Activated naive CD8-positive, alpha-beta T cell treated with anti-CD3 and anti-CD28 coated beads, Interleukin-2, amount 10 ng/mL, durations not matched to agents 7 days and 5 days (primary cell): ENCODE measurements around the gene PIK3IP1. TPM values are rescaled to one million over a fixed set of nuclear protein-coding genes. Genes with fewer than 3 reads are reported as not detected.

Source experiments
- ATAC-seq: fragments of 150-1000 bp; cut with Tn5 transposase; one replicate; pipeline ENCODE4 v1.10.0; 2021; ENCODE audit warnings: low read depth, moderate library complexity
- POLR2A ChIA-PET: fragments of 350-600 bp; sonication (Branson Sonifier 250); formaldehyde crosslinking; loops from one replicate; lab custom pipeline; 2021; ENCODE audit warnings: antibody characterized with exemption; lab: Charles Lee
- DNase-seq: peaks from one replicate; pipeline ENCODE4 v3.0.0; 2021
- H3K27ac Mint-ChIP-seq: one replicate; pipeline ENCODE4 v1.8.0; 2022; ENCODE audit warnings: mild to moderate bottlenecking, mixed read lengths
- H3K27me3 Mint-ChIP-seq: one replicate; pipeline ENCODE4 v1.8.0; 2022; ENCODE audit warnings: mild to moderate bottlenecking, moderate library complexity, mixed read lengths
- H3K36me3 Mint-ChIP-seq: one replicate; pipeline ENCODE4 v1.8.0; 2021; ENCODE audit warnings: mild to moderate bottlenecking, mixed read lengths
- H3K4me1 Mint-ChIP-seq: one replicate; pipeline ENCODE4 v1.8.0; 2021; ENCODE audit warnings: mixed read lengths
- H3K4me3 Mint-ChIP-seq: one replicate; pipeline ENCODE4 v1.8.0; 2022; ENCODE audit warnings: mild to moderate bottlenecking, moderate library complexity, mixed read lengths
- H3K9me3 Mint-ChIP-seq: one replicate; pipeline ENCODE4 v1.8.0; 2021; ENCODE audit warnings: mixed read lengths
- total RNA-seq, 2 experiments: library from RNA; stranded (reverse); gene quantifications; one replicate each; pipeline ENCODE4 v1.2.3, GENCODE V29; 2021

PIK3IP1 gene, protein sequence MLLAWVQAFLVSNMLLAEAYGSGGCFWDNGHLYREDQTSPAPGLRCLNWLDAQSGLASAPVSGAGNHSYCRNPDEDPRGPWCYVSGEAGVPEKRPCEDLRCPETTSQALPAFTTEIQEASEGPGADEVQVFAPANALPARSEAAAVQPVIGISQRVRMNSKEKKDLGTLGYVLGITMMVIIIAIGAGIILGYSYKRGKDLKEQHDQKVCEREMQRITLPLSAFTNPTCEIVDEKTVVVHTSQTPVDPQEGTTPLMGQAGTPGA
- 100 to 1,000 TPM; 110 to 125 TPM for total RNA-seq

DNA sequence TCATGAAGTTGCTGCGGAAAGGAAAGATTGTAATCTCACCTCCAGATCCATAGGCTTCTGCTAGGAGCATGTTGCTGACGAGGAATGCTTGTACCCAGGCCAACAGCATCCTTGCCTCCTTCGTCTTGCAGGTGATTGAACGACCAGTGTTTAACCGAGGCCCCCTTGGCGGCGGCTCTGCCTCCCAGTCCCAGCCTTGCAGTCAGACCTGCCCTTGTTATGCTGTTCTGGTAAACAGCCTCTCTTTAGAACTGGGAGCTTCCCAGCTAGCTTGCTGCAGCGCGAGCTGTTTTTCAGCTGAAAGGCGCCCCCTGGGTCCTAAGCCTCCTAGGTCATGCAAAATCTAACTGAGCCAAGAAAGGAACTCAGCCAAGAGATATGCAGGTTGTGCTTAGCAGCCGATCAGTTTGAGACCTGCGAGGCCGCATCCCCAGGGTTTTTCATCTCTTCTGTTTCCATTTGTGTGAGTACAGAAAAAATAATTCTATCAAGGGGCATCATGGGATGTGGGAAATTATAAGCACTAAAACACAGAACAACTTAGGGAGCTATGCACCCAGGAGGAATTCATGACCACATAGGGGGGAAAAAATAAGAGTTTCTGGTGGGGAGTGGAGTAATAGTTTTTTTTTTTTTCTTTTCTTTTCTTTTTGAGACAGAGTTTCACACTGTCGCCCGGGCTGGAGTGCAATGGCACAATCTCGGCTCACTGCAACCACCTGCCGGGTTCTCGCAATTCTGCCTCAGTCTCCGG is at the start of gene PIK3IP1:
PIK3IP1 (minus strand) TSS at position 253 of the 754 bp plus-strand sequence; CDS start at position 109, 144 bp downstream.
- POLR2A ChIA-PET, result interaction anchor here (0.6 to 6.4 kb wide), 14 partner anchors 12 to 1878 kb away, joined by 3 to 127 read pairs (median 6); partner anchors contain the start of genes LIMK2, MORC2, PATZ1 and TUG1
- Mint-ChIP-seq H3K36me3 (peaks cover 7% of the 10 kb centered on the region), H3K27ac (peak within 1 kb of the TSS; percentile 93), H3K4me1 (peaks cover 56% of the 10 kb centered on the region), H3K9me3 (no peaks in the 10 kb centered on the region), H3K4me3 (peak within 1 kb of the TSS; percentile 93), H3K27me3 (no peaks in the 10 kb centered on the region)
- DNase-seq (peak; percentile 78), ATAC-seq (peak; percentile 47)

DNA sequence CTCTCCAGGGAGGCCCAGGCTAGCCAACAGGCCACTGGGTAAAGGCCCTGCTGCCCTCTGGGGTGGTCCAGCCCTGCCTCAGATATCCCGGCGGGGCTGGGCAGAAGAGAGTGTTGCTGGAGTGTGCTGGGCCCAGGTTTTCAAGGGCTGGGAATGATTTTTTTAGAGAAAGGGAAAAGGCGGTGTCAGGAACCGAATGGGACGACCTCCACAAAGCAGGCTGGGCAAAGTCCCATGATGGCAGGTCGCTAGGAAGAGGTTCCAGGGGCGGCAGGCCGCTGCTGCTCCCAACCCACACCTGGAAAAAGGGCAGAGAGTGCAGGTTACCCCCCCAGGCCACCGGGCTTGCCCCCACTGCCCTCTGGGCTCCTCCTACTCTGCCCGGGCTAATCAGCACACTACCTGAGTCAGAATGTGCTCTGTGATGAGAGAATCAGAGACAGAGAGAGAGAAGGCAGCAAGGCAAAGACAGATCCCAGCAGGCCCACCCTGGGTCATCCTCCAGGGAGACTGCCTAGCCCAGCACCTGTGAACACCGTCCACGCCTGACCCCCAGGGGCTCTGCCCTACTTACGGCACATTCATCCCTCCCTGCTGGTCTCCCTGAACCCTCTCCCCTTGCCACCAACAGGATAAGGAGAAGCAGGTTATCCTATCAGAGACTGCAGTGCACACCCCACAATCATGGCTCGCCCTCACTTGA is 49.2 kb upstream of the PIK3IP1 start:
- Mint-ChIP-seq H3K27ac (no peak overlapping the region), H3K36me3 (peaks cover 23% of the 10 kb centered on the region), H3K4me1 (peaks cover 61% of the 10 kb centered on the region), H3K4me3 (peak overlapping the region; percentile 86), H3K9me3 (no peaks in the 10 kb centered on the region), H3K27me3 (no peaks in the 10 kb centered on the region)
- DNase-seq (no peak), ATAC-seq (no peak)
- POLR2A ChIA-PET, result no interaction called here

DNA sequence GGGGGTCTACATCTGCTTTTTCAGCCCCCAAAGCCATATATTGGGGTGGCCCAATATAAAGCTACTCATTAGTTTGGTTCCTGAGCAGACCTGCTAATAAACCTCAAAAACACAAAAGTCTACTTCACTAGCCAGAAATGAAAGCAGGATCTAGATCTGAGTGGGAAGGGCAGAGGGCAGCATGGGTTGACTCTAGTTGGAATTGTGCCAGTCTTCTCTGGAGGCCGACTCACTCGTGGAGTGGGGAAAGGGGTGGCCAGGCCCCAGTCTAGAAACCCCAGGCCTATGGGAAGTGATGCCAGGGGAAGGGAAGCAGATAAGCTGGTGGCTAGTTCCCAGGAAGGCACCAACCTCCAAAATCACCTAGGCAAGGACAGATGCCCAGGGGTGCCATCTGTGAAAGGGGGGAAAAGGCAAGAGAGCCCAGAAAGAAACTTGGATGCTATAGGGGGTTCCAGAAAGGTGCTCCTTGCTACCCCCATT is 48.5 kb upstream of the PIK3IP1 start:
- H3K36me3 Mint-ChIP-seq, result peaks cover 23% of the 10 kb centered on the region
- no peak for ATAC-seq
- peaks cover 61% of the 10 kb centered on the region for H3K4me1 Mint-ChIP-seq
- no peak overlapping the region for H3K27ac Mint-ChIP-seq
- no peaks in the 10 kb centered on the region for H3K9me3 Mint-ChIP-seq
- POLR2A ChIA-PET, result no interaction called here
- H3K4me3 Mint-ChIP-seq, result no peak overlapping the region
- no peak for DNase-seq
- H3K27me3 Mint-ChIP-seq, result no peaks in the 10 kb centered on the region

DNA sequence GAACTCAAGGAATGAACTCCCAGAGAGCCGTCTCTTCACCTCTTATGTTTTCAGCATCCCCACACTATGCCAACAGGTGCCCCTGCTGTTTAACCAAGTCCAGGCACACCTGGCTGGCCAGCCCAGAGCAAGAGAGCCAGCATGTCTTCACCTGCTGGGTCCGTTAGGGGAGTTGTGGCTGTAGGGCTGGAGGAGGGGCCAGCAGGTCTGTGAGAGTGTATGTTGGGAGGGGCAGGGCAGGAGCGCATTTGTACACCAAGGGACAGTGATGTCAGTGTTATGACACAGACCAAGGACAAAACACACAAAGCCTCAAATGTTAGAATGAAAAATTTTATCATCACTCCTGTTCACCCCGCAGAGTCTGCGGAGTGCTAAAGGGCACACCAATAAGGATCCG is 48.1 kb upstream of the PIK3IP1 start:
- Mint-ChIP-seq H3K4me3 (no peak overlapping the region), H3K27me3 (no peaks in the 10 kb centered on the region), H3K27ac (no peak overlapping the region), H3K9me3 (no peaks in the 10 kb centered on the region), H3K36me3 (peaks cover 23% of the 10 kb centered on the region), H3K4me1 (peaks cover 61% of the 10 kb centered on the region)
- DNase-seq (no peak), ATAC-seq (no peak)
- POLR2A ChIA-PET, result no interaction called here

DNA sequence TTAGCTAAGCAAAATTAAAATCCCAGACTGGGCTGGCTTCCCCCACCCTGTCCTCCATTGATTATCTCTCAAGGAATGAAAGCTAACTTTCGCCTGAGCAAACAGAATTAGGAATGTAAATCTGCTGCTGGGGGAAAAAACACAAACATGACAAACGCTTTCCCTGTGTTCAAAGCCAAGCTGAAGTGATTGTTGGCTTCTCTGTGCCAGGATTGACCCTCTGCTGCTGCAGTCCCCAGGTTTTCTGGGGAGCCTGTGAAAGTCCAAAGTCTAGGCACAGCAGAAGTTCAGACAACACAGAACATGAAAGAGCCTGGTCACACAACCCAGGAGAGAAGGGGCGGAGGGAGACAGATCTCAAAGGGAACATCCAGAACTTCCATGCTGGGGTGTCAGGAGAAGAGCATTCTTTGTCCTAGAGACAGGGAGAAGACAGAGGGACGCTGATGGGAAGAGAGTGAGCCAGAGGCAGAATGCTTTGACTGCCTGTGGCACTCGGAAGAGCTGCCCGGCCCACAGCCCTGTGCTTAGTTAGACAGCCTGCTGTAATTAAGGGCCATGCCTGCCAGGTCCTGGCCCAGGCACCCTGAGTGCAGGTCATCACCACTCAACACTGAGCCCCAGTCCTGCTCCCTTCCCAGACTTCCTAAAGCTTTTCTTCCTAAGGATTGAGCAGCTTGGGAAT is 47.0 kb upstream of the PIK3IP1 start:
- Mint-ChIP-seq H3K4me1 (peaks cover 54% of the 10 kb centered on the region), H3K36me3 (peaks cover 23% of the 10 kb centered on the region), H3K27ac (no peak overlapping the region), H3K4me3 (no peak overlapping the region), H3K9me3 (no peaks in the 10 kb centered on the region), H3K27me3 (no peaks in the 10 kb centered on the region)
- ATAC-seq (no peak), DNase-seq (no peak)
- POLR2A ChIA-PET, result no interaction called here

DNA sequence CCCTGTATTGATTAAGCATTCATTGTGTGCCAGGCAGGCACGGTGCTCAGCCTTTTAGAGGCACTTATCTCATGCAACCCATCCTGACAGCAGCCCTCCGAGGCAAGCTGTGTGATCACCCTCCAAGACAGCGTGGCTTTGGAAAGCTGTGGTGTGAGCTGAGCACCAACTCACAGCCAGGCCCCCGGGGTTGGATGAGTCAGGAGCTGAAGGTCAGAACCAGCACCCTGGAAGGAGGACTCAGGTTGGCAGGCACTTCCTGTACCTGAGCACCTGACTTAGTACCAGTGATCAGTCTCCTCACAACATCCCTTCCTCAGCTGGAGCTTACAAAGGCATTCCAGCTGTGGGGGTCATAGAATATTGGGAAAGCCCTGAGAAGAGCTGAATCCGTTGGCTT is 44.9 kb upstream of the PIK3IP1 start:
- Mint-ChIP-seq H3K27me3 (no peaks in the 10 kb centered on the region), H3K27ac (peak overlapping the region; percentile 67), H3K9me3 (no peaks in the 10 kb centered on the region), H3K36me3 (peaks cover 28% of the 10 kb centered on the region), H3K4me1 (peaks cover 37% of the 10 kb centered on the region), H3K4me3 (no peak overlapping the region)
- ATAC-seq, result peak; percentile 23
- no peak for DNase-seq
- POLR2A ChIA-PET, result interaction anchor here (0.6 kb wide), 1 partner anchor 9 kb away, joined by 3 read pairs; the partner anchor contains the start of gene PATZ1

DNA sequence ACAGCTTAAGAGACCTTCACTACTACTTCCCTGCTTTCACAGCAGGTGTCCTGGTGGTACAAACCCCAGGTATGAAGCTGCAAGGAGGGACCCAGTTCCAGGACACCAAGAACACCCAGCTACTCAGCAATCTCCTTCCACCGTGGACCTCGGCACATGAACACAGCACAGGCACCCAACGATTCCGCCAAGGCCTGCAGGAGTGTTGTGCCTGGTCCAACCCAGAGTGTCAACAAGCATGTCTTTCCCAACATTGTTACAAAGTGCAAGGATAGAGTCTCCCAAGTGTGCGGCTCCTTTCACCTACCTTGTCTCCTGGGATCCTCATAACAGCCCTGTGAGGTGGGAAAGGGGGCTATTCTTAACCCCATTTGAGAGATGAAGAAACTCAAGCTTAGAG is 42.0 kb upstream of the PIK3IP1 start:
- no peak for DNase-seq
- Mint-ChIP-seq H3K4me1 (peaks cover 31% of the 10 kb centered on the region), H3K27me3 (no peaks in the 10 kb centered on the region), H3K36me3 (peaks cover 27% of the 10 kb centered on the region), H3K27ac (no peak overlapping the region), H3K9me3 (no peaks in the 10 kb centered on the region), H3K4me3 (no peak overlapping the region)
- POLR2A ChIA-PET, result interaction anchor here (0.6 to 0.7 kb wide), 2 partner anchors 44 to 47 kb away, joined by 3 read pairs; no protein-coding TSS in a partner anchor
- ATAC-seq, result no peak

DNA sequence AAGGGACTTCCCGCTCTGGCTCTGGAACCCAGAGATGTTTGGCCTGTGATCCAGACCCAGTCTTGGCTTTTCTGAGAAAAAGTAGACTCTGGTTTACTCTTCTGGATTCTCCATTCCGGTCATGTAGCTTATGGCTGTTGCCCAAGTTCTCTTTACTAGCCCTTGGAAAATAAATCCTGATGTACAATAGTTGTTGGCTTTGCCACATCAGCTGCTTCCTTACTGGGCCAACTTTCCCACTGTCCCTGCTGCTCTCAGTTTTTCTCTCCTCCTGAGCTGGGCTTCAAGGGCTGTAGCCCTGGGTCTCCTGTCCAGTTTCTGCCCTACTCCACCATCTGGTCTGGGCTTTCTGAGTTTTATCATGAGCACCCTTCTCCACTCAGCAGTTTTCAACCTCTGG is 41.4 kb upstream of the PIK3IP1 start:
- DNase-seq (no peak), ATAC-seq (no peak)
- POLR2A ChIA-PET, result interaction anchor here (0.6 kb wide), 1 partner anchor 47 kb away, joined by 3 read pairs; no protein-coding TSS in a partner anchor
- no peak overlapping the region for H3K4me3 Mint-ChIP-seq
- H3K27me3 Mint-ChIP-seq, result no peaks in the 10 kb centered on the region
- H3K27ac Mint-ChIP-seq, result peak overlapping the region; percentile 32
- H3K36me3 Mint-ChIP-seq, result peaks cover 24% of the 10 kb centered on the region
- H3K9me3 Mint-ChIP-seq, result no peaks in the 10 kb centered on the region
- peaks cover 26% of the 10 kb centered on the region for H3K4me1 Mint-ChIP-seq

DNA sequence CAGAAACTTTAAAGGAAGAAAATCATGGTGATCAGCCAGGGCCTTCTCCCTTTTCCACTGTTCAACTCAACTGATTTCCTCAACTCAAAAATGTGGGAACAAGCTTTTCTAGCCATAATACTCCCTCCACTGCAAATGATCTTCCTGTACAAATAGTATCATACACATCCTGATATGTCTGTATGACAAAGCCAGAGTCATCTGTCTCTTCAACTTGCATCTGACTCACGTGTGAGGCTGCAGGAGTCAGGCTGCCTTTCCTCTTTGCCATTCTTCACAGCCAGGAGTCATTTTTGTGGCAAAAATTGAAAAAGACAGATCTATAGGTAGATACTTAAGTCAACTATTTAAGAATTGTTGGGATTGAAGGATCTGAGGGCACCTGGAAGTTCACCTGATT is 40.6 kb upstream of the PIK3IP1 start:
- H3K36me3 Mint-ChIP-seq, result peaks cover 24% of the 10 kb centered on the region
- H3K4me3 Mint-ChIP-seq, result no peak overlapping the region
- no peaks in the 10 kb centered on the region for H3K9me3 Mint-ChIP-seq
- H3K27me3 Mint-ChIP-seq, result no peaks in the 10 kb centered on the region
- H3K27ac Mint-ChIP-seq, result no peak overlapping the region
- H3K4me1 Mint-ChIP-seq, result peaks cover 23% of the 10 kb centered on the region
- POLR2A ChIA-PET, result no interaction called here
- ATAC-seq (no peak), DNase-seq (no peak)

DNA sequence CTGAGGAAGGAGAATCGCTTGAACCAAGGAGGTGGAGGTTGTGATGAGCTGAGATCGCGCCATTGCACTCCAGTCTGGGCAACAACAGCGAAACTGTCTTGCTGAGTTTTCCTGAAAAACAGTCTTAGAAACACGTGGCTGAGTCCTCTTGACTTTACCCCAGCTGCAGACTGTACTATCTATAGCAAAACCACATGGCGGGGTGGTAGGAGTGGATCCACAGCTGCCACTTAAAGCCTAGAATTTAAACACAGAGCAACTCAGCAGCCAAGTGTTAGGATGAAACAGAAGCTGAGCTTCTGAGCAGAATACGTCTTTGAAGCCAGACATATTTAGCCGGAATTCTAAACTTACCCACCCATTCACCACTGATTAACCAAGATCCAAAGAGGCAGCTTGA is 39.7 kb upstream of the PIK3IP1 start:
- no peak overlapping the region for H3K27ac Mint-ChIP-seq
- H3K4me3 Mint-ChIP-seq, result no peak overlapping the region
- no peaks in the 10 kb centered on the region for H3K9me3 Mint-ChIP-seq
- ATAC-seq (no peak), DNase-seq (no peak)
- peaks cover 22% of the 10 kb centered on the region for H3K36me3 Mint-ChIP-seq
- H3K27me3 Mint-ChIP-seq, result no peaks in the 10 kb centered on the region
- POLR2A ChIA-PET, result interaction anchor here (1.1 kb wide), 1 partner anchor 12 kb away, joined by 6 read pairs; no protein-coding TSS in a partner anchor
- H3K4me1 Mint-ChIP-seq, result peaks cover 14% of the 10 kb centered on the region

DNA sequence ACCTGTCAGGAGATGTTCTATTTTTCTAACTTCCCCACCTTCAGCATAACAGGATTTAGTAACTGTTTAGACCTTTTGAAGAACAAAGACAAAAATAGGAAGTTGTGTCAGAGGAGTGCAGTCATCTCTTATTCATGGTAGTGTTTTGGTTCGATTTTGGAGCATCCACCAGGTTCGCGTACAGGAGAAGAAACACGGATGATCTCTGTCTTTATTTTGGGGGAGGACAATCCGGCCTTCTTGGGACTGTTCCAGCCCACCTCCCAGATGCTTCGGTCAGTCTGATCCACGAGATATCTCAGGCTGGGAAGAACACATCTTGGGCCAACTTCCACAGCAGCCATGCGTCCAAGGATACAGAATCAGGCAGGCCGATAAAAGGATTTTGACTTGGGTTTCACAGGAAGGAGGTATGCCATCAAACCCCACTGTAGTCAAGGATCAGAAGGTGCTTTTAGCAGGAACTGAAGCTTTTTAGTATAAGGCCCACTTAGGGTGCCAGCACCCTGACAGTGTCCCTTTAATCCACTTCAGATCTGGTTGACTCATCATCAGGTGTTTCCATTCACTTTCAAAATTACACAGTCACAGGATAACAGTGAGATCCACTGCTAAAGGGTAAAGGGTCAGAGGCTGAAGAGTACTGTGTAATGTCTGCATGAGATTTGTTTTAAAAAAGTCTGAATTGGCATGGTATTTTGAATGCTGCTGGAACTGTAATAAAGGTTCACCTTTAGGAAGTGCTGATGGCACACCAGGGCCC is 37.3 kb upstream of the PIK3IP1 start:
- POLR2A ChIA-PET, result no interaction called here
- no peak overlapping the region for H3K27ac Mint-ChIP-seq
- peaks cover 14% of the 10 kb centered on the region for H3K4me1 Mint-ChIP-seq
- ATAC-seq, result peak; percentile 63
- no peaks in the 10 kb centered on the region for H3K9me3 Mint-ChIP-seq
- H3K4me3 Mint-ChIP-seq, result no peak overlapping the region
- no peaks in the 10 kb centered on the region for H3K27me3 Mint-ChIP-seq
- H3K36me3 Mint-ChIP-seq, result peaks cover 31% of the 10 kb centered on the region
- no peak for DNase-seq

DNA sequence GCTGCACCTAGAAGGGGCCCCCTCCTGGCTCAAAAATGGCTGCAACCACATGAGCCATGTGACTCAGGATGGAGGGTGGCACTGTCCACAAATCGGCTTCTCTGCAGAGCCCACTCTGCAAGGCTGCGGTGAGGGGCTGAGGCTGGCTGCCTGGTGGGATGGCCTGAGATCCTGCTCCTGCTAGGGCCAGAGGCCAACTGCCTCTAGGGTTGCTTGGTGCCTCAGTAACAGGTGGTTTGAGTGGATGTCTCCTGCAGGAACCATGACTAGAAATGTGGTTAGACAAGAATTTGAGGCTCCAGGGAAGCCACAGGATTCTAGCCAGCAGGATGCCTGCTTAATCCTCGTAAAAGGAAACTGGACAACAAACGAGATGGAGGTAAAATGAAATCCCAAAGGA is 36.7 kb upstream of the PIK3IP1 start:
- Mint-ChIP-seq H3K36me3 (peaks cover 28% of the 10 kb centered on the region), H3K27me3 (no peaks in the 10 kb centered on the region), H3K4me3 (no peak overlapping the region), H3K9me3 (no peaks in the 10 kb centered on the region), H3K4me1 (peaks cover 14% of the 10 kb centered on the region), H3K27ac (no peak overlapping the region)
- DNase-seq, result no peak
- POLR2A ChIA-PET, result no interaction called here
- ATAC-seq, result no peak
